Measurements from ENCODE around the gene C6orf47. TPM values are rescaled to one million over a fixed set of nuclear protein-coding genes. Genes with fewer than 3 reads are reported as not detected.

The C6orf47 gene
- total and polyA plus RNA-seq, 2 experiments from 2014 or later: 24.5 to 29.2 TPM

- Histone ChIP-seq H3K36me3 (peaks cover 30% of the 10 kb centered on the region), H3K9me3 (ENCODE audit: low read depth) (no peaks in the 10 kb centered on the region), H3K27me3 (no peaks in the 10 kb centered on the region), H3K4me3 (peak within 1 kb of the TSS; percentile 94), H3K27ac (peak within 1 kb of the TSS; percentile 95), H3K4me1 (ENCODE audit: low read depth) (peaks cover 12% of the 10 kb centered on the region)
- no peak for TF ChIP-seq CTCF (IDR thresholded peaks at IDR 0.05; ENCODE audit: low read depth, low read length)
- DNase-seq (ENCODE audit: low read depth in 1 of 2, low spot score in 1 of 2): peak; percentile 92 to 97
Observed at GRCh38 chr6:31664790-31665500, 4.4 kb upstream of the C6orf47 start, which contains the start of gene GPANK1. Gene GPANK1, minus strand, starts transcription at chr6:31664997. Its CDS starts 519 bp downstream, at chr6:31664478.

- H3K27ac ChIP-seq: peak overlapping the region; percentile 95
- peaks cover 19% of the 10 kb centered on the region for H3K4me1 ChIP-seq (ENCODE audit: low read depth)
- no peak for TF ChIP-seq CTCF (IDR thresholded peaks at IDR 0.05; ENCODE audit: low read depth, low read length)
- H3K27me3 ChIP-seq: no peaks in the 10 kb centered on the region
- H3K9me3 ChIP-seq (ENCODE audit: low read depth): no peaks in the 10 kb centered on the region
- H3K36me3 ChIP-seq: peaks cover 22% of the 10 kb centered on the region
- peak in 1 of 2 donors; percentile 78 for DNase-seq (ENCODE audit: low read depth in 1 of 2, low spot score in 1 of 2)
- peak overlapping the region; percentile 94 for H3K4me3 ChIP-seq
Observed at GRCh38 chr6:31663961-31664789, 3.6 kb upstream of the C6orf47 start.

GRCh38 chr6:31663126-31663960 lies 2.8 kb upstream of the C6orf47 start:
- Histone ChIP-seq H3K9me3 (ENCODE audit: low read depth) (no peaks in the 10 kb centered on the region), H3K27me3 (no peaks in the 10 kb centered on the region), H3K36me3 (peaks cover 15% of the 10 kb centered on the region), H3K4me3 (peak overlapping the region; percentile 94), H3K27ac (peak overlapping the region; percentile 95), H3K4me1 (ENCODE audit: low read depth) (peaks cover 25% of the 10 kb centered on the region)
- TF ChIP-seq CTCF (IDR thresholded peaks at IDR 0.05; ENCODE audit: low read depth, low read length): no peak
- DNase-seq (ENCODE audit: low read depth in 1 of 2, low spot score in 1 of 2): peak in 1 of 2 donors; percentile 20

GRCh38 chr6:31662124-31662723 lies 1.6 kb upstream of the C6orf47 start:
- no peak overlapping the region for H3K27ac ChIP-seq
- peaks cover 4% of the 10 kb centered on the region for H3K36me3 ChIP-seq
- no peaks in the 10 kb centered on the region for H3K27me3 ChIP-seq
- H3K4me3 ChIP-seq: no peak overlapping the region
- TF ChIP-seq CTCF (IDR thresholded peaks at IDR 0.05; ENCODE audit: low read depth, low read length): no peak
- H3K9me3 ChIP-seq (ENCODE audit: low read depth): no peaks in the 10 kb centered on the region
- peaks cover 25% of the 10 kb centered on the region for H3K4me1 ChIP-seq (ENCODE audit: low read depth)
- DNase-seq (ENCODE audit: low read depth in 1 of 2, low spot score in 1 of 2): no peak

All from cardiac muscle cell (in vitro differentiated cells and primary cell).